ENCODE results near the gene NOS1AP. TPM values are rescaled to one million over a fixed set of nuclear protein-coding genes. Genes with fewer than 3 reads are reported as not detected.

NOS1AP gene
- total and polyA plus RNA-seq, 2 donors (not counting 3 experiments of a cell fraction or from before 2014, with no cell fraction given) = 1.3 to 5.4 TPM

DNA sequence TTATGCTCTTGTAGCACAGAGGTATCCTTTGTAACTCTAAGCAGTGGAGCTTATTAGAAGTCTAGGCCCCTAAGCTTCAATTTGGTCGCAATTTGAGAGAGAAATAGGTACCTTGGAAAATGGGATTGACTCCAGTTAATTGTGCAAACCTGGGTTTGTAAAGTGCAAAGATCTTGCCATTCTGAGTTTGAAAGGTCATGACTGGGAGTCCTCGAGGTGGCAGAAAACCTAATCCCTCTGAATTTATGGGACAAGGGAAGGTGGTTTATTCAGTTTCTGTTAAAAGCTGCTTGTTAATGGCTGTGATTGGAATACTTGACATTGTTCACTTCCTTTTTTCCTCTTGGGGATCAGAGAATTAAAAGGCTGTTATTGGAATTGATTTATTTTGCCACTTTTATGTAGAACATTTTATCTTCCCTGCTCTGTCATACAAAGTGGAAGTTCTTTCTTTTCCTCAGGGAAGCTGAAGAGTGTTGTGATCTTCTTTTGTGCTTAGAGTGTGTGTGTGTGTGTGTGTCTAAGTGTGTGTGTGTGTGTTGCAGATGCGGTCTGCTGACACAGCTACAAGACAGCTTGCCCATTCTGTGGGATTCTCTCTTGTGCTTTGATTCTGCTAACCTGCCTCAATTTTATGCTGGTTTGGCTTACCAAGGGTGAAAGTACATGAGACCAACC, 162.7 kb downstream of the NOS1AP start:
- DNase-seq (ENCODE audit: low read depth, low spot score) (no peak), FAIRE-seq (no peak)
- no peaks in the 10 kb centered on the region for H3K79me2 ChIP-seq (ENCODE audit: control insufficient read depth, insufficient read depth, low read length)
- CTCF ChIA-PET = interaction anchor here (1.1 to 4.9 kb wide), 2 partner anchors 176 to 568 kb away, joined by 3 to 42 read pairs; no protein-coding TSS in a partner anchor
- H3K27ac ChIP-seq (ENCODE audit: insufficient read depth, low read depth, low read length) = no peak overlapping the region
- H4K20me1 ChIP-seq (replicated peaks; ENCODE audit: control insufficient read depth, extremely low read depth, insufficient read depth, low read length) = no peaks in the 10 kb centered on the region
- H2AFZ ChIP-seq (ENCODE audit: low read depth, low read length) = no peak overlapping the region
- no peaks in the 10 kb centered on the region for H3K36me3 ChIP-seq (ENCODE audit: control insufficient read depth in 2 of 2, extremely low read depth in 1 of 2, insufficient read depth in 2 of 2, low read length in 2 of 2)
- H3K4me1 ChIP-seq (ENCODE audit: control insufficient read depth, extremely low read depth, insufficient read depth, low read length) = peaks cover 3% of the 10 kb centered on the region
- POLR2A ChIA-PET = no interaction called here
- no peaks in the 10 kb centered on the region for H3K9me3 ChIP-seq (replicated peaks; ENCODE audit: control insufficient read depth, insufficient read depth, low read length)
- no TSS peak for BruUV-seq (replicated peaks)
- H3K4me2 ChIP-seq (ENCODE audit: insufficient read depth, low read length) = no peak overlapping the region
- H3K27me3 ChIP-seq (ENCODE audit: control insufficient read depth in 2 of 2, insufficient read depth in 2 of 2, low read length in 2 of 2) = no peaks in the 10 kb centered on the region
- H3K4me3 ChIP-seq (replicated peaks in 1 of 3; ENCODE audit: insufficient read depth in 1 of 3, low read depth in 1 of 3, low read length in 3 of 3) = no peak overlapping the region
- TF ChIP-seq, protein P1, sequence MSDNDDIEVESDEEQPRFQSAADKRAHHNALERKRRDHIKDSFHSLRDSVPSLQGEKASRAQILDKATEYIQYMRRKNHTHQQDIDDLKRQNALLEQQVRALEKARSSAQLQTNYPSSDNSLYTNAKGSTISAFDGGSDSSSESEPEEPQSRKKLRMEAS (IDR thresholded peaks at IDR 0.05; ENCODE audit: insufficient read depth, insufficient read length) = no peak
- TF ChIP-seq, protein P2, sequence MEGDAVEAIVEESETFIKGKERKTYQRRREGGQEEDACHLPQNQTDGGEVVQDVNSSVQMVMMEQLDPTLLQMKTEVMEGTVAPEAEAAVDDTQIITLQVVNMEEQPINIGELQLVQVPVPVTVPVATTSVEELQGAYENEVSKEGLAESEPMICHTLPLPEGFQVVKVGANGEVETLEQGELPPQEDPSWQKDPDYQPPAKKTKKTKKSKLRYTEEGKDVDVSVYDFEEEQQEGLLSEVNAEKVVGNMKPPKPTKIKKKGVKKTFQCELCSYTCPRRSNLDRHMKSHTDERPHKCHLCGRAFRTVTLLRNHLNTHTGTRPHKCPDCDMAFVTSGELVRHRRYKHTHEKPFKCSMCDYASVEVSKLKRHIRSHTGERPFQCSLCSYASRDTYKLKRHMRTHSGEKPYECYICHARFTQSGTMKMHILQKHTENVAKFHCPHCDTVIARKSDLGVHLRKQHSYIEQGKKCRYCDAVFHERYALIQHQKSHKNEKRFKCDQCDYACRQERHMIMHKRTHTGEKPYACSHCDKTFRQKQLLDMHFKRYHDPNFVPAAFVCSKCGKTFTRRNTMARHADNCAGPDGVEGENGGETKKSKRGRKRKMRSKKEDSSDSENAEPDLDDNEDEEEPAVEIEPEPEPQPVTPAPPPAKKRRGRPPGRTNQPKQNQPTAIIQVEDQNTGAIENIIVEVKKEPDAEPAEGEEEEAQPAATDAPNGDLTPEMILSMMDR (IDR thresholded peaks at IDR 0.05; ENCODE audit: extremely low read depth in 1 of 2, insufficient read depth in 1 of 2, low read depth in 1 of 2, low read length in 2 of 2) = no peak
- intact Hi-C loops (cut with micrococcal nuclease) (no loop called here), dilution Hi-C loops (cut with MboI; ENCODE audit: extremely low pct_ligation_motif_present, low sequenced_read_pairs) (no loop called here)
- no peaks in the 10 kb centered on the region for H3K9me1 ChIP-seq (replicated peaks; ENCODE audit: control insufficient read depth, extremely low read depth, insufficient read depth, low read length)
- no peak overlapping the region for H3K9ac ChIP-seq (replicated peaks; ENCODE audit: extremely low read depth, insufficient read depth, low read length)

DNA sequence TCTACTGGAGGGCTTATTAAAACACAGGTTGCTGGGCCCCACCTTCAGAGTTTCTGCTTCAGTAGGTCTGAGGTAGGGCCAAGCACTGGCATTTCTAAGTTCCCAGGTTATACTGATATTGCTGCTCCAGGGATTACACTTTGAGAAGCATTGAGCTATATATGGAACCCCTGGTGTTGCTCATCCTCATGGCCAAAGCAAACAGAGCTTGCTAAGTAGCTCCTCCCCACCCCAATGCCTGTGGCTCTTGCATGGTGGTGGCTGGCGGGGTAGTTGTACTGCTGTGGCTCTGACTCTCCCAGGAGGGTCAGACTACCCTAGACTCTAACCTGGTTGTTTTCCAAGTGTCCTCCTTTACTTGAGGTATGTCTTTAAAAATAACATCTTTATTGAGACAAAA, 163.6 kb downstream of the NOS1AP start:
- ChIA-PET CTCF (interaction anchor here (1.1 kb wide), 1 partner anchor 567 kb away, joined by 3 read pairs; no protein-coding TSS in a partner anchor), POLR2A (no interaction called here)
- H3K4me3 ChIP-seq (replicated peaks in 1 of 3; ENCODE audit: insufficient read depth in 1 of 3, low read depth in 1 of 3, low read length in 3 of 3) = no peak overlapping the region
- dilution Hi-C loops (cut with MboI; ENCODE audit: extremely low pct_ligation_motif_present, low sequenced_read_pairs) = no loop called here
- no peak overlapping the region for H3K27ac ChIP-seq (ENCODE audit: insufficient read depth, low read depth, low read length)
- H2AFZ ChIP-seq (ENCODE audit: low read depth, low read length) = no peak overlapping the region
- no peak overlapping the region for H3K4me2 ChIP-seq (ENCODE audit: insufficient read depth, low read length)
- intact Hi-C loops (cut with micrococcal nuclease) = no loop called here
- no peak for DNase-seq (ENCODE audit: low read depth, low spot score)
- no peaks in the 10 kb centered on the region for H4K20me1 ChIP-seq (replicated peaks; ENCODE audit: control insufficient read depth, extremely low read depth, insufficient read depth, low read length)
- no peaks in the 10 kb centered on the region for H3K27me3 ChIP-seq (ENCODE audit: control insufficient read depth in 2 of 2, insufficient read depth in 2 of 2, low read length in 2 of 2)
- H3K9ac ChIP-seq (replicated peaks; ENCODE audit: extremely low read depth, insufficient read depth, low read length) = no peak overlapping the region
- no TSS peak for BruUV-seq (replicated peaks)
- peaks cover 3% of the 10 kb centered on the region for H3K4me1 ChIP-seq (ENCODE audit: control insufficient read depth, extremely low read depth, insufficient read depth, low read length)
- no peaks in the 10 kb centered on the region for H3K79me2 ChIP-seq (ENCODE audit: control insufficient read depth, insufficient read depth, low read length)
- H3K9me1 ChIP-seq (replicated peaks; ENCODE audit: control insufficient read depth, extremely low read depth, insufficient read depth, low read length) = no peaks in the 10 kb centered on the region
- no peak for TF ChIP-seq MYC (IDR thresholded peaks at IDR 0.05; ENCODE audit: low read depth, low read length)
- H3K36me3 ChIP-seq (ENCODE audit: control insufficient read depth in 2 of 2, extremely low read depth in 1 of 2, insufficient read depth in 2 of 2, low read length in 2 of 2) = no peaks in the 10 kb centered on the region
- FAIRE-seq = no peak
- H3K9me3 ChIP-seq (replicated peaks; ENCODE audit: control insufficient read depth, insufficient read depth, low read length) = no peaks in the 10 kb centered on the region
